H1 (cell line): ENCODE results near the gene PIEZO1. TPM values are rescaled to one million over a fixed set of nuclear protein-coding genes. Genes with fewer than 3 reads are reported as not detected.

ENCODE experiments used
- CTCF ChIA-PET: fragments of 300-600 bp; sonication (Branson Sonifier 250); formaldehyde crosslinking; loops from one replicate; lab custom pipeline; 2021; ENCODE audit not compliant: partially characterized antibody; lab: Charles Lee
- POLR2A ChIA-PET: fragments of 300-600 bp; sonication (Branson Sonifier 250); formaldehyde crosslinking; loops from one replicate; lab custom pipeline; 2021; ENCODE audit warnings: inconsistent platforms; ENCODE audit not compliant: partially characterized antibody; lab: Charles Lee
- DNase-seq, 2 experiments: peaks; one replicate each; pipeline versions ENCODE4 v3.0.0 to v3.0.0-alpha.2; 2010 to 2022; ENCODE audit warnings: low spot score in 2 of 2, low read depth in 1 of 2, mixed read lengths in 1 of 2
- FAIRE-seq: peaks from 2 replicates; lab custom pipeline; 2011; peaks lifted over from hg19 to GRCh38; lab: Jason Lieb, UNC
- H2AFZ ChIP-seq: 2 replicates; pipeline ENCODE4 v1.8.1; 2012; ENCODE audit warnings: low read length, inconsistent platforms
- H2AK5ac ChIP-seq: 2 replicates; pipeline ENCODE4 v1.6.1; 2013; ENCODE audit warnings: low read depth, low read length
- H2BK120ac ChIP-seq: replicated peaks from 2 replicates; pipeline ENCODE3; 2013; ENCODE audit warnings: low read depth, low read length, inconsistent platforms
- H2BK12ac ChIP-seq: 2 replicates; pipeline ENCODE4 v1.6.1; 2013; ENCODE audit warnings: low read depth, low read length
- H2BK15ac ChIP-seq: 2 replicates; pipeline ENCODE4 v1.6.1; 2013; ENCODE audit warnings: low read length
- H2BK20ac ChIP-seq: 2 replicates; pipeline ENCODE4 v1.6.1; 2013; ENCODE audit warnings: low read length
- H2BK5ac ChIP-seq: 2 replicates; pipeline ENCODE4 v1.6.1; 2013; ENCODE audit warnings: low read depth, low read length
- H3K14ac ChIP-seq: 2 replicates; pipeline ENCODE4 v1.6.1; 2013; ENCODE audit warnings: inconsistent platforms; ENCODE audit not compliant: insufficient read length
- H3K18ac ChIP-seq: 2 replicates; pipeline ENCODE4 v1.6.1; 2013; ENCODE audit warnings: low read length; ENCODE audit errors: extremely low read depth
- H3K23ac ChIP-seq: 2 replicates; pipeline ENCODE4 v1.6.1; 2013; ENCODE audit warnings: inconsistent platforms; ENCODE audit not compliant: insufficient read length
- H3K23me2 ChIP-seq: 2 replicates; pipeline ENCODE4 v1.6.1; 2013; ENCODE audit warnings: low read depth, low read length
- H3K27ac ChIP-seq: 2 replicates; pipeline ENCODE4 v1.6.1; 2011; ENCODE audit warnings: low read depth, low read length, inconsistent platforms
- H3K27me3 ChIP-seq, 4 experiments: replicated peaks in 1 of 4; 1 replicate in 1 of 4; 2 replicates in 3 of 4; pipeline versions ENCODE4 v1.6.1 to v1.8.1; 2011 to 2013; ENCODE audit warnings: low read length in 3 of 4, mild to moderate bottlenecking in 3 of 4, inconsistent platforms in 2 of 4, mixed read lengths in 2 of 4, moderate library complexity in 1 of 4; ENCODE audit not compliant: control insufficient read depth in 3 of 4, insufficient read depth in 3 of 4; ENCODE audit errors: extremely low read depth in 1 of 4
- H3K36me3 ChIP-seq, 4 experiments: 2 replicates each; pipeline versions ENCODE4 v1.6.1 to v1.8.1; 2011 to 2013; ENCODE audit warnings: mild to moderate bottlenecking in 4 of 4, low read length in 3 of 4, moderate library complexity in 2 of 4, control low read depth in 1 of 4, inconsistent platforms in 1 of 4; ENCODE audit not compliant: insufficient read depth in 4 of 4, control insufficient read depth in 2 of 4
- H3K4ac ChIP-seq: replicated peaks from 2 replicates; pipeline ENCODE3; 2013; ENCODE audit warnings: low read length, low read depth, mixed read lengths, inconsistent platforms; ENCODE audit not compliant: insufficient read length
- H3K4me1 ChIP-seq, 4 experiments: replicated peaks in 1 of 4; 1 replicate in 1 of 4; 2 replicates in 3 of 4; pipeline versions ENCODE4 v1.6.1 to v1.8.1; 2011 to 2013; ENCODE audit warnings: low read length in 3 of 4, inconsistent platforms in 2 of 4, mixed read lengths in 1 of 4; ENCODE audit not compliant: insufficient read depth in 4 of 4, control insufficient read depth in 3 of 4
- H3K4me2 ChIP-seq, 2 experiments: 2 replicates each; pipeline versions ENCODE4 v1.6.1 to v1.8.1; 2011 to 2013; ENCODE audit warnings: low read depth in 2 of 2, low read length in 2 of 2, control low read depth in 1 of 2, inconsistent platforms in 1 of 2, mild to moderate bottlenecking in 1 of 2; ENCODE audit not compliant: insufficient read depth in 1 of 2
- H3K4me3 ChIP-seq, 4 experiments: fragments of 200-600, 300-600 bp in 1 of 4; sonication (generic), shearing (Covaris generic), sonication (Bioruptor Twin) in 1 of 4; 2 replicates each; pipeline versions ENCODE4 v1.5.1 to v1.8.1; 2011 to 2016; ENCODE audit warnings: low read length in 4 of 4, low read depth in 3 of 4, control low read depth in 2 of 4, inconsistent platforms in 2 of 4, mild to moderate bottlenecking in 2 of 4, mixed read lengths in 1 of 4, moderate library complexity in 1 of 4; ENCODE audit not compliant: insufficient read depth in 2 of 4; ENCODE audit errors: extremely low read depth in 1 of 4
- H3K56ac ChIP-seq: replicated peaks from 2 replicates; pipeline ENCODE3; 2013; ENCODE audit warnings: low read depth, mild to moderate bottlenecking, mixed read lengths, low read length, inconsistent platforms; ENCODE audit not compliant: insufficient read length
- H3K79me1 ChIP-seq: 2 replicates; pipeline ENCODE4 v1.6.1; 2013; ENCODE audit warnings: low read depth, low read length, control low read depth
- H3K79me2 ChIP-seq, 2 experiments: 2 replicates each; pipeline versions ENCODE4 v1.6.1 to v1.8.1; 2012 to 2013; ENCODE audit warnings: low read length in 2 of 2, mild to moderate bottlenecking in 2 of 2, inconsistent platforms in 1 of 2; ENCODE audit not compliant: insufficient read depth in 2 of 2, control insufficient read depth in 1 of 2
- H3K9ac ChIP-seq, 4 experiments: replicated peaks in 1 of 4; 1 replicate in 1 of 4; 2 replicates in 3 of 4; pipeline versions ENCODE4 v1.6.1 to v1.8.1; 2011 to 2013; ENCODE audit warnings: low read depth in 3 of 4, low read length in 3 of 4, control low read depth in 2 of 4, mild to moderate bottlenecking in 2 of 4, moderate library complexity in 2 of 4, inconsistent platforms in 1 of 4; ENCODE audit errors: extremely low read depth in 1 of 4
- H3K9me3 ChIP-seq, 2 experiments: 2 replicates each; pipeline versions ENCODE4 v1.6.1 to v1.8.1; 2012 to 2013; ENCODE audit warnings: mild to moderate bottlenecking in 2 of 2, moderate library complexity in 2 of 2, control low read depth in 1 of 2, inconsistent platforms in 1 of 2, low read depth in 1 of 2, low read length in 1 of 2, mixed read lengths in 1 of 2; ENCODE audit not compliant: insufficient read depth in 2 of 2
- H4K20me1 ChIP-seq, 2 experiments: replicated peaks in 1 of 2; 2 replicates each; pipeline versions ENCODE3 to v1.8.1; 2011 to 2013; ENCODE audit warnings: inconsistent platforms in 2 of 2, low read length in 2 of 2, mild to moderate bottlenecking in 1 of 2; ENCODE audit not compliant: insufficient read depth in 2 of 2, control insufficient read depth in 1 of 2
- H4K5ac ChIP-seq: 2 replicates; pipeline ENCODE4 v1.6.1; 2013; ENCODE audit warnings: low read length, low read depth, mixed read lengths, inconsistent platforms; ENCODE audit not compliant: insufficient read length
- H4K8ac ChIP-seq: 2 replicates; pipeline ENCODE4 v1.8.0; 2013; ENCODE audit warnings: mild to moderate bottlenecking, moderate library complexity, low read length, inconsistent platforms; ENCODE audit not compliant: insufficient read depth; ENCODE audit errors: extremely low read depth
- H4K91ac ChIP-seq: replicated peaks from 2 replicates; pipeline ENCODE3; 2013; ENCODE audit warnings: low read length, mixed read lengths, inconsistent platforms; ENCODE audit not compliant: insufficient read length
- CBX8 ChIP-seq: fragments of 300-800, 300-1000 bp; sonication (generic); IDR thresholded peaks from 2 replicates; pipeline ENCODE4 v1.7.1; 2016; ENCODE audit warnings: low read depth, low read length, borderline replicate concordance
- CHD1 ChIP-seq: IDR thresholded peaks from 2 replicates; pipeline ENCODE4 v1.6.1; 2012; ENCODE audit warnings: low read depth, low read length, improper control_type of control experiment
- GABPA ChIP-seq: IDR thresholded peaks from 2 replicates; pipeline ENCODE4 v1.6.1; 2011; ENCODE audit warnings: mild to moderate bottlenecking, low read length, moderate library complexity, borderline replicate concordance; ENCODE audit not compliant: insufficient read depth
- GTF2F1 ChIP-seq: IDR thresholded peaks from 2 replicates; pipeline ENCODE4 v1.6.1; 2012; ENCODE audit warnings: low read depth, low read length, improper control_type of control experiment, borderline replicate concordance
- KDM5A ChIP-seq: fragments of 200-600 bp; IDR thresholded peaks from 2 replicates; pipeline ENCODE4 v1.7.1; 2012; ENCODE audit warnings: mild to moderate bottlenecking, low read length, inconsistent platforms, mixed read lengths
- RBBP5 ChIP-seq: IDR thresholded peaks from 2 replicates; pipeline ENCODE4 v1.7.1; 2012; ENCODE audit warnings: low read depth, mild to moderate bottlenecking, inconsistent platforms, low read length, moderate library complexity, borderline replicate concordance
- SIX5 ChIP-seq: IDR thresholded peaks from 2 replicates; pipeline ENCODE4 v1.6.1; 2011; ENCODE audit warnings: mild to moderate bottlenecking, low read depth, low read length
- TBP ChIP-seq: IDR thresholded peaks from 2 replicates; pipeline ENCODE4 v1.6.1; 2011; ENCODE audit warnings: low read depth, low read length, improper control_type of control experiment
- USF2 ChIP-seq: IDR thresholded peaks from 2 replicates; pipeline ENCODE4 v1.6.1; 2011; ENCODE audit warnings: low read length, improper control_type of control experiment
- WGBS, 2 experiments: shearing (Covaris generic) in 1 of 2; methylation state at CpG; one replicate each; pipeline versions ENCODE4 v1.1.6 to v1.1.7; 2013 to 2015; ENCODE audit warnings: low lambda C conversion rate in 2 of 2, mixed read lengths in 2 of 2, inconsistent platforms in 1 of 2, low coverage in 1 of 2, missing lambda C conversion rate in 1 of 2; ENCODE audit not compliant: insufficient replicate concordance in 2 of 2, insufficient coverage in 1 of 2, insufficient read length in 1 of 2; ENCODE audit errors: extremely low coverage in 1 of 2, missing lambda C conversion rate in 1 of 2; 5-methylcytosine and 5-hydroxymethylcytosine counted together
- polyA plus RNA-seq, 7 experiments: library from polyadenylated mRNA; depleted of rRNA in 3 of 7; stranded (reverse) in 5 of 7; unstranded in 2 of 7; fragments of >200 nt in 5 of 7; fragments of 200-250 nt in 2 of 7; gene quantifications; 1 replicate in 5 of 7; 2 replicates in 1 of 7; 4 replicates in 1 of 7; pipeline versions ENCODE4 v1.2.1 to v1.2.3, GENCODE V29; 2011 to 2013; ENCODE audit warnings: missing spikeins in 2 of 7, mixed read lengths in 2 of 7
- total RNA-seq: library from RNA; stranded (reverse); fragmentation: NEBNext Ultra II Directional; extraction: Animal tissue kit (Norgen Biotek cat#: 25700); gene quantifications from 2 replicates; pipeline ENCODE4 v1.2.1, GENCODE V29; 2021
- TF ChIP-seq, protein P1 (sequence below): IDR thresholded peaks from 2 replicates; pipeline ENCODE4 v1.6.1; 2011; ENCODE audit warnings: low read depth, mild to moderate bottlenecking, low read length; ENCODE audit not compliant: insufficient read depth

PIEZO1 gene
- total and polyA plus RNA-seq, 2 of the 8 experiments (the other 6 are each of a cell fraction or from before 2014, with no cell fraction given): 42.3 to 67.5 TPM

GRCh38 chr16:88715312-88716190 lies 69.5 kb downstream of the PIEZO1 start:
- no peak overlapping the region for H4K91ac ChIP-seq
- H2BK12ac ChIP-seq: no peak overlapping the region
- ChIA-PET POLR2A (interaction anchor here (1.3 to 1.8 kb wide), 4 partner anchors 8 to 19 kb away, joined by 3 to 8 read pairs (median 4); partner anchors contain the start of genes CTU2 and RNF166), CTCF (interaction anchor here (1.2 to 3.0 kb wide), 6 partner anchors 9 to 87 kb away, joined by 3 to 16 read pairs (median 6); partner anchors contain the start of genes CTU2 and RNF166)
- no peak overlapping the region for H3K14ac ChIP-seq
- H3K23ac ChIP-seq: no peak overlapping the region
- no peak overlapping the region for H2AFZ ChIP-seq
- H3K79me2 ChIP-seq: no peaks in the 10 kb centered on the region
- no peak overlapping the region for H3K56ac ChIP-seq
- H2BK20ac ChIP-seq: no peak overlapping the region
- H3K9ac ChIP-seq: no peak overlapping the region
- FAIRE-seq (no peak), DNase-seq (no peak)
- 97% methylated on average over 49 of the region's 57 CpGs; no CpG with 5 or more reads in 1 of the 2 experiments for WGBS, 2 experiments
- H3K27ac ChIP-seq: no peak overlapping the region
- H3K79me1 ChIP-seq: peaks cover 4% of the 10 kb centered on the region
- no peak overlapping the region for H2BK120ac ChIP-seq
- no peak overlapping the region for H4K5ac ChIP-seq
- peaks cover 0 to 3% (median 0%) of the 10 kb centered on the region in 4 experiments; a peak in 1 of 7 replicates for H3K4me1 ChIP-seq
- no peak overlapping the region for H3K4me3 ChIP-seq
- no peak overlapping the region; the same call in 1 of the 2 replicates for H4K8ac ChIP-seq
- no peak overlapping the region for H3K18ac ChIP-seq
- no peaks in the 10 kb centered on the region for H3K9me3 ChIP-seq
- H4K20me1 ChIP-seq: peaks cover 6 to 16% of the 10 kb centered on the region in 2 experiments
- H2BK15ac ChIP-seq: no peak overlapping the region
- no peak overlapping the region for H3K4ac ChIP-seq
- H3K36me3 ChIP-seq: peaks cover 4 to 33% (median 20%) of the 10 kb centered on the region in 4 experiments; a peak in 5 of 8 replicates
- no peak overlapping the region for H2BK5ac ChIP-seq
- no peaks in the 10 kb centered on the region for H3K27me3 ChIP-seq
- H3K23me2 ChIP-seq: no peaks in the 10 kb centered on the region
- H3K4me2 ChIP-seq: no peak overlapping the region
- H2AK5ac ChIP-seq: no peak overlapping the region
- TF ChIP-seq, protein P1, sequence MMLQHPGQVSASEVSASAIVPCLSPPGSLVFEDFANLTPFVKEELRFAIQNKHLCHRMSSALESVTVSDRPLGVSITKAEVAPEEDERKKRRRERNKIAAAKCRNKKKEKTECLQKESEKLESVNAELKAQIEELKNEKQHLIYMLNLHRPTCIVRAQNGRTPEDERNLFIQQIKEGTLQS: no peak
- no peak for TF ChIP-seq RBBP5
- TF ChIP-seq USF2: no peak
- TF ChIP-seq TBP: no peak
- no peak for TF ChIP-seq CHD1
- TF ChIP-seq GTF2F1: no peak
- no peak for TF ChIP-seq CBX8
- TF ChIP-seq KDM5A: no peak
- no peak for TF ChIP-seq GABPA
- no peak for TF ChIP-seq SIX5
